Measurements from ENCODE around the gene LRRC40. TPM values are rescaled to one million over a fixed set of nuclear protein-coding genes. Genes with fewer than 3 reads are reported as not detected.

LRRC40 gene
- total RNA-seq, 1 donor from 2014 or later: 10.3 TPM

DNA sequence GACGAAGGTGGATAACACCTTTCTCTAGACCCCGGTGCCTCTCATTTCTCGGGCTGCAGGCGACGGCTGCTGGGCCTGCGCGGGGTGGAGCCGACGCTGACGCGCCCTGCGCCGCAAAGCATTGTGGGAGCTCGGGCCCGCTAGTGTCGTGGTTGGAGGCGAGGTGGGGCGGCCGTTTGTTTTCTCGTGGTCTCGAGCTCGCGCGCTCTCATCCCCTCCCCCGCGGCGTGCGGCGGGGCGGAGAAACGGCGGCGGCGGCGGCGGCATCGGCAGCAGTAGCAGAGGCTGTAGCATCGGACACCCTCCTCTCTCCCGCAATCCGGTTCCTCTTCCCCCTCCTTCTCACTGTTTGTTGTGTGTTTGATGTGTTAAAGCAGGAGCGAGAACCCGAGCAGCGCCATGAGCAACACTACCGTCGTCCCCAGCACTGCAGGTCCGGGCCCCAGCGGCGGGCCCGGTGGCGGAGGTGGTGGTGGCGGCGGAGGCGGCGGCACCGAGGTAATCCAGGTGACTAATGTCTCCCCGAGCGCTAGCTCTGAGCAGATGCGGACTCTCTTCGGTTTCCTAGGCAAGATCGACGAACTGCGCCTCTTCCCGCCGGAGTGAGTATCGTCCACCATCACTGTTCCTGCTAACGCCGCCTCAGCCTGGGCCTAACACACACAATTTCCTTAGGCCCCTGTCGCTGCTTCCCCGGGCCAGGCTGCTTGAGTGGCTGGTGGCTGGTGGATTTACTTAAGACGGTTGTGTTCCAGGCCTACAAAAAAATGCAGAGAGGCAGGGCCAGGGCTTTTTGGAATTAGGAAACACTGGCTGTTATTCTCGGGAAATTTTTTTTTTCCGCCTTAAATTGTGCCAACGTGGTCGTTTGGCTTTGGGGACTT lies 16.1 kb upstream of the LRRC40 start, which contains the start of gene SRSF11:
TSS of gene SRSF11 (plus strand) at position 143 of the 884 bp plus-strand sequence. CDS start at position 400, 257 bp downstream.
- peak; percentile 99 for DNase-seq
- peak; percentile 100 for ATAC-seq
- peaks cover 37% of the 10 kb centered on the region for H3K36me3 ChIP-seq
- peak within 1 kb of the TSS; percentile 80 for H3K4me3 ChIP-seq
- H3K27me3 ChIP-seq: no peaks in the 10 kb centered on the region
- H3K9me3 ChIP-seq: no peaks in the 10 kb centered on the region
- TF ChIP-seq, protein P1, sequence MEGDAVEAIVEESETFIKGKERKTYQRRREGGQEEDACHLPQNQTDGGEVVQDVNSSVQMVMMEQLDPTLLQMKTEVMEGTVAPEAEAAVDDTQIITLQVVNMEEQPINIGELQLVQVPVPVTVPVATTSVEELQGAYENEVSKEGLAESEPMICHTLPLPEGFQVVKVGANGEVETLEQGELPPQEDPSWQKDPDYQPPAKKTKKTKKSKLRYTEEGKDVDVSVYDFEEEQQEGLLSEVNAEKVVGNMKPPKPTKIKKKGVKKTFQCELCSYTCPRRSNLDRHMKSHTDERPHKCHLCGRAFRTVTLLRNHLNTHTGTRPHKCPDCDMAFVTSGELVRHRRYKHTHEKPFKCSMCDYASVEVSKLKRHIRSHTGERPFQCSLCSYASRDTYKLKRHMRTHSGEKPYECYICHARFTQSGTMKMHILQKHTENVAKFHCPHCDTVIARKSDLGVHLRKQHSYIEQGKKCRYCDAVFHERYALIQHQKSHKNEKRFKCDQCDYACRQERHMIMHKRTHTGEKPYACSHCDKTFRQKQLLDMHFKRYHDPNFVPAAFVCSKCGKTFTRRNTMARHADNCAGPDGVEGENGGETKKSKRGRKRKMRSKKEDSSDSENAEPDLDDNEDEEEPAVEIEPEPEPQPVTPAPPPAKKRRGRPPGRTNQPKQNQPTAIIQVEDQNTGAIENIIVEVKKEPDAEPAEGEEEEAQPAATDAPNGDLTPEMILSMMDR (IDR thresholded peaks at IDR 0.05): no peak
- peaks cover 39% of the 10 kb centered on the region for H3K4me1 ChIP-seq
- peak within 1 kb of the TSS; percentile 97 for H3K27ac ChIP-seq
- intact Hi-C loops (cut with DNase I): no loop called here

DNA sequence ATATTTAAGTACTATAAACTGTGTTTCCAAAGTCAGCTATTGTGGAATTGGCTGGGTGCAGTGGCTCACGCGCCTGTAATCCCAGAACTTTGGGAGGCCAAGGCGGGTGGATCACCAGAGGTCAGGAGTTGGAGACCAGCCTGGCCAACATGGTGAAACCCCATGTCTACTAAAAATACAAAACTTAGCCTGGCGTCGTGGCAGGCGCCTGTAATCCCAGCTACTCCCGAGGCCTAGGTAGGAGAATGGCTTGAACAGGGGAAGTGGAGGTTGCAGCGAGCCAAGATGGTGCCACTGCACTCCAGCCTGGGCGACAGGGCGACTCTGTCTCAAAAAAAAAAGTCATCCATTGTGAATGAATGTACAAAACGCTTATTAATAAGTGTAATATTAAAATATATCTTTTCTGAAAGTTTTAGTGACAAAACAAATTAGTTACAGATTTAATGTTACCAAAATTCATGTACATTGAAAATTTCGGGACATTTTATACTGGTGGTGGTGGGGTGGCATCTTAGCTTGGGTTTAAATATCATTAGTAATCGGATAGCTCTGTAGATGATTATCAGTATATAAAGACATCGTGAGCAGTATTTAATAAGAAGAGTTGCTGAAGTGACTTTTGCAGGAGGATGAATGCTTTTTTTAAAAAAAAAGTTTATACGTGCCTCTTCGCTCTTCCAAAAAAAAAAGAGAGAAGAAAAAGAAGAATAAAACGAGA lies 15.3 kb upstream of the LRRC40 start:
- H3K4me3 ChIP-seq: peak overlapping the region; percentile 80
- no peaks in the 10 kb centered on the region for H3K27me3 ChIP-seq
- DNase-seq (no peak), ATAC-seq (no peak)
- intact Hi-C loops (cut with DNase I): no loop called here
- H3K27ac ChIP-seq: peak overlapping the region; percentile 97
- H3K36me3 ChIP-seq: peaks cover 40% of the 10 kb centered on the region
- no peaks in the 10 kb centered on the region for H3K9me3 ChIP-seq
- peaks cover 36% of the 10 kb centered on the region for H3K4me1 ChIP-seq
- TF ChIP-seq, protein P1 (IDR thresholded peaks at IDR 0.05): no peak

DNA sequence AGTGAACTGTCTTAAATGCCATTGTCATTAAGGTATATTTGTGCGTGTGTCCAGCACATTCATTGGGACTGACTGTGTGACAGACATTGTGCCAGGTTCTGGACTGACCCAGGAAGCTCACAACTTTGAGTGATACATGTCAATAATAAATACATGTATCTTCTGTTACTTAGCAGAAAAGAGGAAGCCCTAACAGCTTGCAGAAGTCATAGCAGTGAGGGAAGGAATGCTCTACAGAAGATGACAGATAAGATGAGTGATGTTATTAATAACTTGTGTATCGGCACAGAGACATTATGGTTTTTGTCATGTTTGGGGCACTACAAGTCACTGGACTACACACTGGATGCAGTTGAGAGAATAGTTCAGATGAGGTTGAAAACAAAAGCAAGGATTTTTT lies 14.6 kb upstream of the LRRC40 start:
- Histone ChIP-seq H3K27ac (no peak overlapping the region), H3K36me3 (peaks cover 33% of the 10 kb centered on the region), H3K9me3 (no peaks in the 10 kb centered on the region), H3K4me1 (peaks cover 34% of the 10 kb centered on the region), H3K4me3 (no peak overlapping the region), H3K27me3 (no peaks in the 10 kb centered on the region)
- DNase-seq: no peak
- TF ChIP-seq, protein P1 (IDR thresholded peaks at IDR 0.05): no peak
- intact Hi-C loops (cut with DNase I): no loop called here
- ATAC-seq: no peak

DNA sequence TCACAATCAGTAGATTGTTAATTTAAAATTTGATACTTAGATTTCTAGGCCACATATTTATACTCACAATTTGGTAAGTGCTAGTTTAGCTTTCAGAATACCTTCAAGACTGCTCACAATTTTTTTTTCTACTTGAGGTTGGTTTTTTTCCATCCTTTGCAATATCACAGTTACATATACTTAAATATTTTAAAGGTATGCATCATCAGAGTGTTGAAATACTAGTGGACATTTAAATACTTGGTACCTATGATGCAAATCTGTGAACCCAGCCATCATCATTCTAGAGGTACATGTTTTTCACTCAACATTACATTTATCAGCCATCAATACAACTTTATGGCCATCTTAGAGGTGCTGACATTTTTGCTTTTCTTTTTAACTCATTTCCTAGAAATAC lies 6.2 kb upstream of the LRRC40 start:
- TF ChIP-seq, protein P1 (IDR thresholded peaks at IDR 0.05): no peak
- Histone ChIP-seq H3K9me3 (no peaks in the 10 kb centered on the region), H3K27me3 (no peaks in the 10 kb centered on the region), H3K36me3 (peaks cover 32% of the 10 kb centered on the region), H3K27ac (no peak overlapping the region), H3K4me3 (no peak overlapping the region), H3K4me1 (peaks cover 34% of the 10 kb centered on the region)
- intact Hi-C loops (cut with DNase I): no loop called here
- DNase-seq (no peak), ATAC-seq (no peak)

DNA sequence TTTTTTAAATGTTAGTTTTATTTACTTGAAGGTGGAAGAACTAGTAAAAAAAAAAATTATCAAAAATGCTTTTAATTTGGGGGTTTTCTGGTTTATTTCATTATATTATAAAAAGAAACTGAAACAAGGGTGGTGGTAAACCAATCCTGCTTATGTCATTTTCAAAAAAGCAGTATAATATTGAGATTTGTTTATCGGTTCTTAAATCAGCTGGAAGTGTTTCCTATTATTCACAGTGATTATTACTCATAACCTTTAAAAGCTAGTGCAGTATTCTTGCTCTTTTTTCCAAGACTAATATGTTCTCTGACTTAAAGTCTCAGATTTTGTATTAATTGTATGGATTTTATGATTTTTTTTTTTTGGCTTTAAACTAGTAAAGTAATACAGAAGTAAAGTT lies 5.4 kb upstream of the LRRC40 start:
- H3K36me3 ChIP-seq: peaks cover 27% of the 10 kb centered on the region
- no peak overlapping the region for H3K27ac ChIP-seq
- no peaks in the 10 kb centered on the region for H3K27me3 ChIP-seq
- H3K9me3 ChIP-seq: no peaks in the 10 kb centered on the region
- H3K4me1 ChIP-seq: peaks cover 38% of the 10 kb centered on the region
- DNase-seq: no peak
- ATAC-seq: no peak
- intact Hi-C loops (cut with DNase I): no loop called here
- H3K4me3 ChIP-seq: no peak overlapping the region
- TF ChIP-seq, protein P1 (IDR thresholded peaks at IDR 0.05): no peak
